Measurements from ENCODE around the gene CTNNA2.

The CTNNA2 gene

GRCh38 chr2:80075719-80076118, 562.9 kb downstream of the CTNNA2 start:
- ATAC-seq: no peak
- TF ChIP-seq ZNF70 (CRISPR knock-in tag; IDR thresholded peaks at IDR 0.05) (no peak), ESRRG (CRISPR knock-in tag; IDR thresholded peaks at IDR 0.05) (no peak)
- TF ChIP-seq, protein P1, sequence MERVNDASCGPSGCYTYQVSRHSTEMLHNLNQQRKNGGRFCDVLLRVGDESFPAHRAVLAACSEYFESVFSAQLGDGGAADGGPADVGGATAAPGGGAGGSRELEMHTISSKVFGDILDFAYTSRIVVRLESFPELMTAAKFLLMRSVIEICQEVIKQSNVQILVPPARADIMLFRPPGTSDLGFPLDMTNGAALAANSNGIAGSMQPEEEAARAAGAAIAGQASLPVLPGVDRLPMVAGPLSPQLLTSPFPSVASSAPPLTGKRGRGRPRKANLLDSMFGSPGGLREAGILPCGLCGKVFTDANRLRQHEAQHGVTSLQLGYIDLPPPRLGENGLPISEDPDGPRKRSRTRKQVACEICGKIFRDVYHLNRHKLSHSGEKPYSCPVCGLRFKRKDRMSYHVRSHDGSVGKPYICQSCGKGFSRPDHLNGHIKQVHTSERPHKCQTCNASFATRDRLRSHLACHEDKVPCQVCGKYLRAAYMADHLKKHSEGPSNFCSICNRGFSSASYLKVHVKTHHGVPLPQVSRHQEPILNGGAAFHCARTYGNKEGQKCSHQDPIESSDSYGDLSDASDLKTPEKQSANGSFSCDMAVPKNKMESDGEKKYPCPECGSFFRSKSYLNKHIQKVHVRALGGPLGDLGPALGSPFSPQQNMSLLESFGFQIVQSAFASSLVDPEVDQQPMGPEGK (CRISPR knock-in tag; IDR thresholded peaks at IDR 0.05; ENCODE audit: borderline replicate concordance): no peak
- TF ChIP-seq, protein P2, sequence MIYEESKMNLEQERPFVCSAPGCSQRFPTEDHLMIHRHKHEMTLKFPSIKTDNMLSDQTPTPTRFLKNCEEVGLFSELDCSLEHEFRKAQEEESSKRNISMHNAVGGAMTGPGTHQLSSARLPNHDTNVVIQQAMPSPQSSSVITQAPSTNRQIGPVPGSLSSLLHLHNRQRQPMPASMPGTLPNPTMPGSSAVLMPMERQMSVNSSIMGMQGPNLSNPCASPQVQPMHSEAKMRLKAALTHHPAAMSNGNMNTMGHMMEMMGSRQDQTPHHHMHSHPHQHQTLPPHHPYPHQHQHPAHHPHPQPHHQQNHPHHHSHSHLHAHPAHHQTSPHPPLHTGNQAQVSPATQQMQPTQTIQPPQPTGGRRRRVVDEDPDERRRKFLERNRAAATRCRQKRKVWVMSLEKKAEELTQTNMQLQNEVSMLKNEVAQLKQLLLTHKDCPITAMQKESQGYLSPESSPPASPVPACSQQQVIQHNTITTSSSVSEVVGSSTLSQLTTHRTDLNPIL (CRISPR knock-in tag; IDR thresholded peaks at IDR 0.05; ENCODE audit: low read depth): no peak

- TF ChIP-seq BACH2 (CRISPR knock-in tag; IDR thresholded peaks at IDR 0.05; ENCODE audit: borderline replicate concordance) (no peak), ZNF70 (CRISPR knock-in tag; IDR thresholded peaks at IDR 0.05) (no peak), ESRRG (CRISPR knock-in tag; IDR thresholded peaks at IDR 0.05) (no peak), ISL1 (CRISPR knock-in tag; IDR thresholded peaks at IDR 0.05) (no peak), OSR1 (CRISPR knock-in tag; IDR thresholded peaks at IDR 0.05) (no peak)
- no peak for ATAC-seq
These were observed 565.6 kb downstream of the CTNNA2 start for GRCh38 chr2:80078290-80079036.

DNA sequence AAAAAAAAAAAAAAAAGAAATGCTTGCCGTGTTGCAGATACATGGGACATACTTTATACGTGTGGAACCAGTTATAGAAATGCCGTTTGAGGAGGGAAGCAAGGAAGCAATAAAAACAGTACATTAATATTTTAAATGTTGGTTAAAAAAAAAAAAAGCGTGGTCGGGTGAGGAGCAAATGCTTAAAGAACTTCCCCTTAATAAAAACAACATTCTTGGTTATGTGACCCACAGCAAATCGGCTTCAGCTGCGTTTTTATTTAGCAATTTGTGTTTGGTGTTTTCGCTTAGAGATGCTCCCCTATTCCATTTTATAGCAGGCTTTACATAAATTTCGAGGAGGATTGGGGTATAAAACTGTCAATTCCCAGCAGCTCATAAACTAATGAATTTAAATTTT, 568.1 kb downstream of the CTNNA2 start:
- TF ChIP-seq BACH2 (CRISPR knock-in tag; IDR thresholded peaks at IDR 0.05; ENCODE audit: borderline replicate concordance) (no peak), ZFP30 (CRISPR knock-in tag; IDR thresholded peaks at IDR 0.05) (no peak), SNAI2 (CRISPR knock-in tag; IDR thresholded peaks at IDR 0.05) (no peak)
- TF ChIP-seq, protein P1 (CRISPR knock-in tag; IDR thresholded peaks at IDR 0.05; ENCODE audit: borderline replicate concordance): no peak
- no peak for ATAC-seq

DNA sequence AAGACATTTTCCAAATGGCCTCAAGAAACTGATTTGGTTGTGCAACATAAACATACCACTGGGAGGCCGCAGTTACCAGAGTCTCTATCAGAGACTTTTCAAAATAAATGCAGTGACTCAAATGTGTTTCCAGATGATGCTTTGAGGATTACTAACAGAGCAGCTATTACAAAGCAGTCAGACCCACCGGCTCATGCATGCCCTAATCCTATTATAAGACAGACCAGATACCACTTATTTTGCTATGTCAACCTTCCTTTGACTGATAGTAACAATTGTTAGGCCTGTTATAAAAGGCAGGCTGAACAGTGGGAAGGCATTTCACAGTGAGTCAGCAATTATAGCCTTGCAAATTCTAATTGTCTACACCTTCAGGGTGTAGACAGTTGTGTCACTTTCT, 574.0 kb downstream of the CTNNA2 start:
- ATAC-seq: peak; percentile 58; the same call in 1 of the 3 replicates
- TF ChIP-seq, protein P3, sequence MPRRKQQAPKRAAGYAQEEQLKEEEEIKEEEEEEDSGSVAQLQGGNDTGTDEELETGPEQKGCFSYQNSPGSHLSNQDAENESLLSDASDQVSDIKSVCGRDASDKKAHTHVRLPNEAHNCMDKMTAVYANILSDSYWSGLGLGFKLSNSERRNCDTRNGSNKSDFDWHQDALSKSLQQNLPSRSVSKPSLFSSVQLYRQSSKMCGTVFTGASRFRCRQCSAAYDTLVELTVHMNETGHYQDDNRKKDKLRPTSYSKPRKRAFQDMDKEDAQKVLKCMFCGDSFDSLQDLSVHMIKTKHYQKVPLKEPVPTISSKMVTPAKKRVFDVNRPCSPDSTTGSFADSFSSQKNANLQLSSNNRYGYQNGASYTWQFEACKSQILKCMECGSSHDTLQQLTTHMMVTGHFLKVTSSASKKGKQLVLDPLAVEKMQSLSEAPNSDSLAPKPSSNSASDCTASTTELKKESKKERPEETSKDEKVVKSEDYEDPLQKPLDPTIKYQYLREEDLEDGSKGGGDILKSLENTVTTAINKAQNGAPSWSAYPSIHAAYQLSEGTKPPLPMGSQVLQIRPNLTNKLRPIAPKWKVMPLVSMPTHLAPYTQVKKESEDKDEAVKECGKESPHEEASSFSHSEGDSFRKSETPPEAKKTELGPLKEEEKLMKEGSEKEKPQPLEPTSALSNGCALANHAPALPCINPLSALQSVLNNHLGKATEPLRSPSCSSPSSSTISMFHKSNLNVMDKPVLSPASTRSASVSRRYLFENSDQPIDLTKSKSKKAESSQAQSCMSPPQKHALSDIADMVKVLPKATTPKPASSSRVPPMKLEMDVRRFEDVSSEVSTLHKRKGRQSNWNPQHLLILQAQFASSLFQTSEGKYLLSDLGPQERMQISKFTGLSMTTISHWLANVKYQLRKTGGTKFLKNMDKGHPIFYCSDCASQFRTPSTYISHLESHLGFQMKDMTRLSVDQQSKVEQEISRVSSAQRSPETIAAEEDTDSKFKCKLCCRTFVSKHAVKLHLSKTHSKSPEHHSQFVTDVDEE (CRISPR knock-in tag; IDR thresholded peaks at IDR 0.05): peak; percentile 96
- TF ChIP-seq ZNF565 (CRISPR knock-in tag; conservative IDR thresholded peaks at IDR 0.05; ENCODE audit: low read depth) (no peak), OSR1 (CRISPR knock-in tag; IDR thresholded peaks at IDR 0.05) (no peak), TOX (CRISPR knock-in tag; IDR thresholded peaks at IDR 0.05; ENCODE audit: borderline replicate concordance) (no peak), ZNF70 (CRISPR knock-in tag; IDR thresholded peaks at IDR 0.05) (no peak), GLIS3 (CRISPR knock-in tag; IDR thresholded peaks at IDR 0.05) (peak; percentile 74; the same call in 1 of the 2 replicates), ZC3H10 (CRISPR knock-in tag; IDR thresholded peaks at IDR 0.05) (no peak), TCF4 (CRISPR knock-in tag; IDR thresholded peaks at IDR 0.05; ENCODE audit: borderline replicate concordance) (peak; percentile 96), CSDC2 (CRISPR knock-in tag; IDR thresholded peaks at IDR 0.05) (0 out of 2 replicates have a peak, but pooled peaks have one; percentile 38), ARNTL (CRISPR knock-in tag; IDR thresholded peaks at IDR 0.05; ENCODE audit: borderline replicate concordance, low read depth) (peak; percentile 45; the same call in 1 of the 2 replicates), CSRNP3 (CRISPR knock-in tag; IDR thresholded peaks at IDR 0.05) (peak; percentile 83; the same call in 1 of the 2 replicates), BACH2 (CRISPR knock-in tag; IDR thresholded peaks at IDR 0.05; ENCODE audit: borderline replicate concordance) (peak; percentile 98; the same call in 1 of the 2 replicates), ZFP3 (CRISPR knock-in tag; IDR thresholded peaks at IDR 0.05) (peak; percentile 52), ESRRG (CRISPR knock-in tag; IDR thresholded peaks at IDR 0.05) (peak; percentile 80; the same call in 1 of the 2 replicates), ISL1 (CRISPR knock-in tag; IDR thresholded peaks at IDR 0.05) (peak; percentile 96), ZNF8 (CRISPR knock-in tag; IDR thresholded peaks at IDR 0.05) (peak; percentile 57), ZFP30 (CRISPR knock-in tag; IDR thresholded peaks at IDR 0.05) (0 out of 2 replicates have a peak, but pooled peaks have one; percentile 6), RARB (CRISPR knock-in tag; IDR thresholded peaks at IDR 0.05) (no peak), SNAI2 (CRISPR knock-in tag; IDR thresholded peaks at IDR 0.05) (peak; percentile 89)
- TF ChIP-seq, protein P2 (CRISPR knock-in tag; IDR thresholded peaks at IDR 0.05; ENCODE audit: low read depth): peak; percentile 64
- TF ChIP-seq, protein P1 (CRISPR knock-in tag; IDR thresholded peaks at IDR 0.05; ENCODE audit: borderline replicate concordance): no peak
